ENCODE data around the gene C5orf22.

Gene C5orf22

GRCh38 chr5:31496301-31496700 lies 35.8 kb upstream of the C5orf22 start:
- DNase-seq (ENCODE audit: low spot score) = no peak
- in situ Hi-C loops (cut with MboI; ENCODE audit: low pct_unique_long_range_greater_than_20kb, low sequenced_read_pairs, unreplicated experiment) = no loop called here
- TF ChIP-seq CTCF (IDR thresholded peaks at IDR 0.05; ENCODE audit: extremely low read depth, insufficient read depth, missing control alignments) = no peak

DNA sequence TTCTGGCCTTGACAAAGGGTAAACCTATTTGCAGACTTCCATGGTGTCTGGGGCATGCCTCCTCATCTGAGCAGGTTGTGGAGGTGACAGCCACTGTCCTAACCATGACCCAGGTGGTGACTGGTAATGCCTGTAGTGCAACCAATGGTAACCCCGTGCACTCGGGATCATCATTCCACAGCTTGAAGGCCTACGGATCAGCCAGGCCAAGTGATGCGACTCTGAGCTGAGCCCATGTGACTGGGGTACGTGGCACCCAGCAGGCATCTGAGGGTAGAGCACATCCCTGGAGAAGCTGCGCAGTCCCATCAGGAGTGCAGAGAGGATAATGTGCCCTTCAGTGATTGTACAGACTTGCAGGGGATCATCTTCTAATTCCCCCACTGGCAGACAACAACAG lies 35.2 kb upstream of the C5orf22 start:
- in situ Hi-C loops (cut with MboI; ENCODE audit: low pct_unique_long_range_greater_than_20kb, low sequenced_read_pairs, unreplicated experiment) = no loop called here
- TF ChIP-seq CTCF (IDR thresholded peaks at IDR 0.05; ENCODE audit: extremely low read depth, insufficient read depth, missing control alignments) = no peak
- no peak for DNase-seq (ENCODE audit: low spot score)

DNA sequence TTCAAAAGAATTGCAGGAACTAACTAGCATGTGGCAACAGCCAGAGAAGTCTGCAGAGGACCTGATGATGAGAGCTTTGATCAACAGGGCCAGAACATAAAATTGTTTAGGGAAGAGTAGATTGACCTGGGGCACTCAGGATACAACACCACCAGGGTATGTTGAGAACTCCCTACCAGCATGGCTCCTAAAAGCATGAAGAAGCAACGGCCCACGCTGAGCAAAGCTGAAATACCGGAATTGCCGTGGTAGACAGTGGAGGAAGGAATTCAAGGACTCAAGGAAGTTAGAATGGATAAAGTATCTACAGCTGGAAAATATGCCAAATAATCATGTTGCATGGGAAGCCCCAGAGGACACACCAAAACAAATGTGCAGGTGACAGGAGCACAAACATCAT lies 31.8 kb upstream of the C5orf22 start:
- TF ChIP-seq CTCF (IDR thresholded peaks at IDR 0.05; ENCODE audit: extremely low read depth, insufficient read depth, missing control alignments) = no peak
- in situ Hi-C loops (cut with MboI; ENCODE audit: low pct_unique_long_range_greater_than_20kb, low sequenced_read_pairs, unreplicated experiment) = no loop called here
- DNase-seq (ENCODE audit: low spot score) = no peak

- in situ Hi-C loops (cut with MboI; ENCODE audit: low pct_unique_long_range_greater_than_20kb, low sequenced_read_pairs, unreplicated experiment) = no loop called here
- DNase-seq (ENCODE audit: low spot score) = no peak
- no peak for TF ChIP-seq CTCF (IDR thresholded peaks at IDR 0.05; ENCODE audit: extremely low read depth, insufficient read depth, missing control alignments)
Measured at GRCh38 chr5:31502506-31502905, 29.6 kb upstream of the C5orf22 start.

DNA sequence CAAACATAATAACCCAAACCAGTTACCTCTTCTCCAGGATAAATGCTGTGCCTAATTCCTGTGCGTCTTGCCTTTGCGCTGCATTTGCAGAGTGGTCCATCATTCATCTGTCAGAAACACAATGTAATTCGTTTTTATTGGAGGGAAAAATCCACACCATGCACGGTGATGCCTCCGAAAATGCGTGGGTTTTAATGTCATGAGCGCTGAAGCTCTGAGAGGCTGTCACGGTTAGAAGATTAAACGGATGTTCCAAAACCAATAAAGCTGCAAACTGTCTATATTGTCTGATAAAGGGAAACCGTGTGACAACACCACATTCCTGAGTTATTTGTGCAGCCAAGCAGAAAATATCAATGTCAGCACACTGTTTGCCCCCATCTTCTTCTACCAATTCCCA lies 27.6 kb upstream of the C5orf22 start:
- in situ Hi-C loops (cut with MboI; ENCODE audit: low pct_unique_long_range_greater_than_20kb, low sequenced_read_pairs, unreplicated experiment) = no loop called here
- DNase-seq (ENCODE audit: low spot score) = no peak
- TF ChIP-seq CTCF (IDR thresholded peaks at IDR 0.05; ENCODE audit: extremely low read depth, insufficient read depth, missing control alignments) = no peak

DNA sequence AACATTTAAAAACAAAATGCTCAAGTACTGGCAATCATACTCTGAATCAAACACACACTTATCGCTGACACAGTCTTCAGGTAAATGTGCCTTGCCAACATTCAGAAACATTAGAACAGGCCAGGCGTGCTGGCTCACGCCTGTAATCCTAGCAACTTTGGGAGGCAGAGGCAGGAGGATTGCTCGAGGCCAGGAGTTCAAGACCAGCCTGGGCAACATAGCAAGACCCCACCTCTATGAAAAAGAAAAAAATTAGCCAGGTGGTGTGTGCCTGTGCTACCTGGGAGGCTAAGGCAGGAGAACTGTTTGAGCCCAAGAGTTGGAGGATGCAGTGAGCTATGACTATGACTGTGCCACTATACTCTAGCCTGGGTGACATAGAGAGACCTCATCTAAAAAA lies 20.8 kb upstream of the C5orf22 start:
- TF ChIP-seq CTCF (IDR thresholded peaks at IDR 0.05; ENCODE audit: extremely low read depth, insufficient read depth, missing control alignments) = no peak
- in situ Hi-C loops (cut with MboI; ENCODE audit: low pct_unique_long_range_greater_than_20kb, low sequenced_read_pairs, unreplicated experiment) = no loop called here
- DNase-seq (ENCODE audit: low spot score) = no peak

GRCh38 chr5:31516802-31517201 lies 15.3 kb upstream of the C5orf22 start:
- in situ Hi-C loops (cut with MboI; ENCODE audit: low pct_unique_long_range_greater_than_20kb, low sequenced_read_pairs, unreplicated experiment) = no loop called here
- DNase-seq (ENCODE audit: low spot score) = no peak
- TF ChIP-seq CTCF (IDR thresholded peaks at IDR 0.05; ENCODE audit: extremely low read depth, insufficient read depth, missing control alignments) = no peak
